GM12892 (cell line): ENCODE results near the gene MYLK2.

Experiments used
- POLR2A ChIP-seq: IDR thresholded peaks from 2 replicates; pipeline ENCODE4 v1.6.1; 2011; ENCODE audit warnings: low read depth, low read length, control low read depth
- POLR2AphosphoS5 ChIP-seq: IDR thresholded peaks from 2 replicates; pipeline ENCODE4 v1.6.1; 2011; ENCODE audit warnings: low read depth, low read length, control low read depth
- TAF1 ChIP-seq: IDR thresholded peaks from 2 replicates; pipeline ENCODE4 v1.6.1; 2011; ENCODE audit warnings: low read depth, mild to moderate bottlenecking, control low read depth, low read length, borderline replicate concordance

DNA sequence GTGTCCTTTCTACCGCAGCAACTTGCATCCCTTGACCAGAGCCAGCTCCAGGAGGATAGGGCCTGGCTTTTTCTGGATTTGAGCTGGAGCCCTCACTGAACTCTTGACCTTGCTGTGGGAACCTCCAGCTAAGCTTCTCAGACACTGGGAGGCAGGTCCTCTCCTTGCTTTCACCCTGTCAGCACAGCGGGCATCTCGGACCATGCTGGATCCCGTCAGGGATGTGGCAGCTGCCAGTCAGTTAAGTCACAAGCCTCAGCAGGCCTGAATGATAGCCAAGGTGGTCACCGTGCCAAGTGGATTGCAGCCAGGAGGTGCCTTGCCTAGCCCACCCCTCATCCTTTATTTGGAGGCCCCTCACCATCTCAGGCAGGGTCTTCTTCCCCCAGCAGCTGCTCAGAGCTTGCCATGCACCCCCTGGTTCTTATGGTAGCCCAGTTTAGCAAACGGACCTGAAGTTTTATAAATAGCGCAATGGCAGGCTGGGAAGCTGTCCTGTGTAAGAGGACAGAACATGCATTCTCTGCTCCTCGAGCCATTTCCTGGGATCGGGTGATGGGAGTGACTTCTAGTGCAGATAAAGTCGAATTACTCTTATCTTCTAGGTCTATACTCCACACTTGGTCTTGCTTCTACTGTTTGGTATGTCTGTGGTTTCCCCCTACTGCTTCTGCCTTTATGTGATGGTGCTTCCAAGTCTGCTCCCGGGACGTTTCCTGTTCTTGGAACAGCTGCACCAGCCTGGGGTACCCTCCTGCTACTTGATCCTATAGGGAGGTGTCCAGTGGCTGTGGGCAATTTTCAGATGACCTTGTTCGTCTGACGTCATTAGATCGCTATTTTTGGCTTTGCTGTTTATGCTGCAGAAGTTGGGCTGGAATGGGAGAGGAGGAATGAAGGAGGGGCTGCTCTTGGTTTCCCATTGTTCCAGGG is 7.1 kb upstream of the MYLK2 start:
- TF ChIP-seq POLR2A (no peak), POLR2AphosphoS5 (no peak), TAF1 (no peak)
